Stomach (tissue), 4 donors: Measurements from ENCODE around the gene RAB40A.

Experiments used
- POLR2A ChIP-seq, 4 donors: fragments of 450-650 bp; IDR thresholded peaks; one replicate each; pipeline ENCODE4 v1.6.1; 2016; ENCODE audit warnings: antibody characterized with exemption in 4 of 4, control low read depth in 2 of 4, mild to moderate bottlenecking in 1 of 4, moderate library complexity in 1 of 4
- POLR2AphosphoS5 ChIP-seq, 3 donors: sonication (generic); formaldehyde crosslinking; IDR thresholded peaks; one replicate each; pipeline ENCODE4 v1.6.1; 2016; ENCODE audit warnings: antibody characterized with exemption in 3 of 3
- TF ChIP-seq, protein P1 (sequence below), 7 experiments: fragments of 450-650 bp in 4 of 7; fragments of 200-600 bp in 3 of 7; sonication (generic) in 3 of 7; IDR thresholded peaks; one replicate each; pipeline ENCODE4 v1.5.1; 2016 to 2019; ENCODE audit warnings: antibody characterized with exemption in 7 of 7, control low read depth in 2 of 7, mild to moderate bottlenecking in 1 of 7

DNA sequence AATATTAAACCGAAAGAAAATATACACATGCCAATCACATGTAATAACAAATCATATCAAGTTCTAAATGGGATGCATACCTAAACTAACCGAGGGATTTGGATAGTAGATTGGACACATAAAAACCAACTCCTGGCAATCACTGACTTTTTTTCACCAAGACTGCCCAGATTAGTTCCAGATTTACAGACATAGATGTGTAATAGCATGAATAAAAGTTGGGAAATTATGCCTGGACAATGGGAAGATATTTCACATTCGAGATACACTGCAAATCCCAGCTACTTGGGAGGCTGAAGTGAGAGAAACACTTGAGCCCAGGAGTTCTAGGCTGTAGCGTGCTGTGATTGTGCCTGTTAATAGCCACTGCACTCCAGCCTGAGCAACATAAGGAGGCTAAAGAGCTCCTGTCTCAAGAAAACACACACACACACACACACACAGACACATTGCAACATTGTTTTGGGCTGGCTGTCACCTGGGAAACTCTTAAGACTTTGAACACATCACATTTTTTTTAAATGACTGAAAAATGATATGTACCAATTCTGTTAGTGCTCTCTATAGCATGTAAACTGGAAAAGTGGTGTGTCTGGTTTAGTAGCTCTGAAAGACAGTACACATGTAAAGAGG lies 5.7 kb downstream of the RAB40A start:
- TF ChIP-seq, protein P1, sequence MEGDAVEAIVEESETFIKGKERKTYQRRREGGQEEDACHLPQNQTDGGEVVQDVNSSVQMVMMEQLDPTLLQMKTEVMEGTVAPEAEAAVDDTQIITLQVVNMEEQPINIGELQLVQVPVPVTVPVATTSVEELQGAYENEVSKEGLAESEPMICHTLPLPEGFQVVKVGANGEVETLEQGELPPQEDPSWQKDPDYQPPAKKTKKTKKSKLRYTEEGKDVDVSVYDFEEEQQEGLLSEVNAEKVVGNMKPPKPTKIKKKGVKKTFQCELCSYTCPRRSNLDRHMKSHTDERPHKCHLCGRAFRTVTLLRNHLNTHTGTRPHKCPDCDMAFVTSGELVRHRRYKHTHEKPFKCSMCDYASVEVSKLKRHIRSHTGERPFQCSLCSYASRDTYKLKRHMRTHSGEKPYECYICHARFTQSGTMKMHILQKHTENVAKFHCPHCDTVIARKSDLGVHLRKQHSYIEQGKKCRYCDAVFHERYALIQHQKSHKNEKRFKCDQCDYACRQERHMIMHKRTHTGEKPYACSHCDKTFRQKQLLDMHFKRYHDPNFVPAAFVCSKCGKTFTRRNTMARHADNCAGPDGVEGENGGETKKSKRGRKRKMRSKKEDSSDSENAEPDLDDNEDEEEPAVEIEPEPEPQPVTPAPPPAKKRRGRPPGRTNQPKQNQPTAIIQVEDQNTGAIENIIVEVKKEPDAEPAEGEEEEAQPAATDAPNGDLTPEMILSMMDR (IDR thresholded peaks at IDR 0.05), result no peak
- TF ChIP-seq POLR2A (IDR thresholded peaks at IDR 0.05), result no peak
- no peak for TF ChIP-seq POLR2AphosphoS5 (IDR thresholded peaks at IDR 0.05)
